Lung (tissue), 12 donors: ENCODE results near the gene CNRIP1. TPM values are rescaled to one million over a fixed set of nuclear protein-coding genes. Genes with fewer than 3 reads are reported as not detected.
A peak's percentile ranks its signal among the peaks of the same experiment; 100 is the strongest.

Experiments used
- ATAC-seq: fragments of 200-7000 bp; cut with Tn5 transposase; one replicate; pipeline ENCODE4 v1.9.1; 2020; ENCODE audit warnings: moderate number of reproducible peaks; ENCODE audit not compliant: insufficient read depth, low FRiP score
- DNase-seq, 3 donors: peaks; one replicate each; pipeline ENCODE4 v3.0.0-alpha.2; 2013 to 2017
- H3K27ac ChIP-seq, 2 donors: one replicate each; pipeline ENCODE4 v1.5.1; 2013; ENCODE audit warnings: mild to moderate bottlenecking in 2 of 2, moderate library complexity in 2 of 2, control low read depth in 1 of 2, inconsistent platforms in 1 of 2, low read depth in 1 of 2, low read length in 1 of 2
- H3K27me3 ChIP-seq, 3 donors: one replicate each; pipeline ENCODE4 v1.5.1; 2013; ENCODE audit warnings: low read length in 2 of 3; ENCODE audit not compliant: control insufficient read depth in 3 of 3, insufficient read depth in 3 of 3
- H3K36me3 ChIP-seq, 4 donors: one replicate each; pipeline ENCODE4 v1.5.1; 2013; ENCODE audit warnings: low read length in 4 of 4, mild to moderate bottlenecking in 1 of 4, moderate library complexity in 1 of 4; ENCODE audit not compliant: control insufficient read depth in 4 of 4, insufficient read depth in 4 of 4
- H3K4me1 ChIP-seq, 5 donors: one replicate each; pipeline ENCODE4 v1.5.1; 2013; ENCODE audit warnings: low read length in 5 of 5, mild to moderate bottlenecking in 2 of 5, moderate library complexity in 1 of 5; ENCODE audit not compliant: control insufficient read depth in 5 of 5, insufficient read depth in 5 of 5
- H3K4me3 ChIP-seq: one replicate; pipeline ENCODE4 v1.5.1; 2013; ENCODE audit warnings: mild to moderate bottlenecking, control low read depth, moderate library complexity
- H3K9ac ChIP-seq, 2 donors: one replicate each; pipeline ENCODE4 v1.5.1; 2013; ENCODE audit warnings: low read length in 2 of 2, control low read depth in 1 of 2; ENCODE audit not compliant: insufficient read depth in 1 of 2
- H3K9me3 ChIP-seq, 4 donors: one replicate each; pipeline ENCODE4 v1.5.1; 2013; ENCODE audit warnings: low read length in 3 of 4, mild to moderate bottlenecking in 1 of 4, moderate library complexity in 1 of 4; ENCODE audit not compliant: control insufficient read depth in 4 of 4, insufficient read depth in 3 of 4
- CTCF ChIP-seq: IDR thresholded peaks from 2 replicates; pipeline ENCODE4 v1.5.1; 2012; ENCODE audit warnings: mild to moderate bottlenecking; ENCODE audit errors: control extremely low read depth, extremely low read depth
- WGBS, 2 donors: extraction: QIAGEN DNeasy Blood & Tissue Kit; methylation state at CpG; one replicate each; pipeline ENCODE4 v1.1.7; 2013; 5-methylcytosine and 5-hydroxymethylcytosine counted together
- polyA plus RNA-seq, 2 donors: library from polyadenylated mRNA; stranded (reverse); fragments of 200-250 nt; gene quantifications; one replicate each; pipeline ENCODE4 v1.2.1, GENCODE V29; 2013
- total RNA-seq, 2 donors: library from RNA; depleted of rRNA in 1 of 2; stranded (reverse); fragments of >200 nt in 1 of 2; gene quantifications; one replicate each; pipeline ENCODE4 v1.2.1, GENCODE V29; 2014 to 2021
- donor health status: control.
- donor health status: control.
- donor health status: Bipolar disorder and iron deficiency.
- donor health status: healthy.
- donor health status: DM: yes; HTN: yes; CAD: no.

The CNRIP1 gene
- total and polyA plus RNA-seq, 4 donors: 9.0 to 29.3 (median 14.5) TPM

DNA sequence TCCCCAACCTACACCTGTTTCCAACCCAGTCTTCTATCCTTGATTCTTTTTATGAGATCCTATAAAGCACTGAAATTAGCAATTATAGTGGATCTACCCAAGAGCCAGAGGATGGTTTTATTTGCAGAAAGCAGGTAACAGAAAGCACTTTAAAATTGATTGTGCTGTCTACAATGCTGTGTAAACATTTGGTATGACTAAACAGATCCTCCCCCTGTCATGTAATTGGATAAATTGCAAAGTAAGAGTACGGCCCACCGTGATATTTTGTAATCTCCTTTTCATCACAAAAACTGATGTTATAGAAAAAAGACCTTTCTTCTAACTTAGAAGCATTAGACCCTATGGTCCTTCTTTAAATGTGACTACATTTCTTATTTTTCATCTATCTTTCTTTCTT lies 56.1 kb downstream of the CNRIP1 start:
- H3K27ac ChIP-seq: no peak overlapping the region
- no peak for TF ChIP-seq CTCF
- H3K4me3 ChIP-seq: no peak overlapping the region
- H3K36me3 ChIP-seq: no peaks in the 10 kb centered on the region
- no peaks in the 10 kb centered on the region for H3K9me3 ChIP-seq
- WGBS, 2 donors: 63 to 76% methylated on average over 2 of the region's 2 CpGs
- H3K4me1 ChIP-seq: no peaks in the 10 kb centered on the region
- DNase-seq (no peak), ATAC-seq (no peak)
- no peak overlapping the region for H3K9ac ChIP-seq
- no peaks in the 10 kb centered on the region for H3K27me3 ChIP-seq

DNA sequence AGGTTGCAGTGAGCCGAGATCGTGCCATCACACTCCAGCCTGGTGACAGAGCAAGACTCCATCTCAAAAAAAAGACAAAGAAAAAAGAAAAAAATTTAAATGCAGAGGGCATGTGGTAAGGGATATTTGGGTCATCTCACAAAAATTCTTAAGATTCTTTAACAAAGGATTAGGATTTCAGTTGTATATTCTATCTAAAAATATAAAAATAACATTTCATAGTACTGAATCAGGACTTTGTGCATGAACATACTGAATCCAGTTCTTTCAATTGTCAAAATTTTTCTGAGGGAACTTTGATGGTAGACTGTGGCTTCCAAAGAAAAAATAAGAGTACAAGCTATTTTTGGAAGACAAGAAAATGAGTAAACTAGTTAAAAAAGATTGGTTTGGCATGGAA lies 60.9 kb downstream of the CNRIP1 start:
- Histone ChIP-seq H3K9ac (no peak overlapping the region), H3K4me3 (no peak overlapping the region), H3K4me1 (peaks cover 0 to 9% (median 0%) of the 10 kb centered on the region in 5 donors), H3K9me3 (no peaks in the 10 kb centered on the region), H3K27me3 (no peaks in the 10 kb centered on the region), H3K36me3 (no peaks in the 10 kb centered on the region), H3K27ac (no peak overlapping the region)
- no peak for DNase-seq
- no peak for TF ChIP-seq CTCF
- WGBS, 2 donors: 97 to 98% methylated on average over 2 of the region's 2 CpGs
- ATAC-seq: no peak

- H3K36me3 ChIP-seq: no peaks in the 10 kb centered on the region
- H3K4me3 ChIP-seq: no peak overlapping the region
- no peak for TF ChIP-seq CTCF
- peaks cover 0 to 10% (median 0%) of the 10 kb centered on the region in 5 donors for H3K4me1 ChIP-seq
- no peak overlapping the region for H3K9ac ChIP-seq
- ATAC-seq (no peak), DNase-seq (peak in 1 of 3 donors; percentile 24)
- 76 to 79% methylated on average over 1 of the region's 1 CpG for WGBS, 2 donors
- H3K27ac ChIP-seq: no peak overlapping the region
- H3K27me3 ChIP-seq: no peaks in the 10 kb centered on the region
- no peaks in the 10 kb centered on the region for H3K9me3 ChIP-seq
Measured at GRCh38 chr2:68256093-68256450, 63.7 kb downstream of the CNRIP1 start.
